DOHH2 (cell line): ENCODE measurements around the gene PML.

ENCODE experiments used
- H3F3A ChIP-seq: fragments of 200-600 bp; sonication (generic), shearing (Covaris generic); 2 replicates; pipeline ENCODE4 v1.6.0; 2016; ENCODE audit warnings: antibody characterized with exemption, mild to moderate bottlenecking; ENCODE audit not compliant: control insufficient read depth, insufficient read depth
- H3K27ac ChIP-seq: fragments of 200-600 bp; sonication (generic); 2 replicates; pipeline ENCODE4 v1.5.1; 2014; ENCODE audit warnings: low read depth, mild to moderate bottlenecking, low read length, moderate library complexity
- H3K27me3 ChIP-seq: fragments of 200-600 bp; sonication (generic); 2 replicates; pipeline ENCODE4 v1.6.1; 2014; ENCODE audit warnings: mild to moderate bottlenecking, low read length, mixed read lengths; ENCODE audit not compliant: control insufficient read depth
- H3K36me3 ChIP-seq: fragments of 200-600 bp; sonication (generic); 2 replicates; pipeline ENCODE4 v1.6.1; 2014; ENCODE audit warnings: mild to moderate bottlenecking, low read length, moderate library complexity, mixed read lengths; ENCODE audit not compliant: control insufficient read depth
- H3K4me1 ChIP-seq: fragments of 200-600 bp; sonication (generic); 2 replicates; pipeline ENCODE4 v1.6.1; 2014; ENCODE audit warnings: mild to moderate bottlenecking, low read length, mixed read lengths; ENCODE audit not compliant: control insufficient read depth
- H3K4me2 ChIP-seq: fragments of 200-600 bp; sonication (generic); 2 replicates; pipeline ENCODE4 v1.6.0; 2014; ENCODE audit warnings: mild to moderate bottlenecking, low read length, moderate library complexity
- H3K4me3 ChIP-seq: fragments of 200-600 bp; sonication (generic); 2 replicates; pipeline ENCODE4 v1.5.1; 2014; ENCODE audit warnings: mild to moderate bottlenecking, low read length, mixed read lengths
- H3K79me2 ChIP-seq: fragments of 200-600 bp; sonication (generic); 2 replicates; pipeline ENCODE4 v1.6.1; 2014; ENCODE audit warnings: mild to moderate bottlenecking, low read length, mixed read lengths; ENCODE audit not compliant: control insufficient read depth
- H3K9me2 ChIP-seq: fragments of 200-600 bp; sonication (generic); replicated peaks from 2 replicates; pipeline ENCODE4 v1.6.1; 2014; ENCODE audit warnings: mild to moderate bottlenecking, low read length, mixed read lengths; ENCODE audit not compliant: control insufficient read depth
- H3K9me3 ChIP-seq: fragments of 200-600 bp; sonication (generic); 2 replicates; pipeline ENCODE4 v1.6.1; 2014; ENCODE audit warnings: antibody characterized with exemption, low read length, mixed read lengths; ENCODE audit not compliant: control insufficient read depth, insufficient read depth
- H4K20me1 ChIP-seq: fragments of 200-600 bp; sonication (generic); 2 replicates; pipeline ENCODE4 v1.6.0; 2014; ENCODE audit warnings: low read depth, mild to moderate bottlenecking, antibody characterized with exemption, low read length, moderate library complexity; ENCODE audit not compliant: control insufficient read depth, insufficient read depth
- CTCF ChIP-seq: fragments of 200-600 bp; sonication (generic); IDR thresholded peaks from one replicate; pipeline ENCODE4 v1.5.1; 2014; ENCODE audit warnings: antibody characterized with exemption, mild to moderate bottlenecking, low read depth, low read length; ENCODE audit not compliant: poor library complexity, severe bottlenecking
- EZH2phosphoT487 ChIP-seq: fragments of 200-600 bp; sonication (generic); IDR thresholded peaks from 2 replicates; pipeline ENCODE4 v1.6.1; 2017; ENCODE audit warnings: borderline replicate concordance, mild to moderate bottlenecking, antibody characterized with exemption, low read length, moderate library complexity, mixed read lengths

PML gene

GRCh38 chr15:73962433-73962832, 32.1 kb upstream of the PML start:
- Histone ChIP-seq H3K9me2 (no peaks in the 10 kb centered on the region), H3K4me1 (peaks cover 38% of the 10 kb centered on the region)

GRCh38 chr15:73964736-73965093, 29.8 kb upstream of the PML start:
- H3K36me3 ChIP-seq = no peaks in the 10 kb centered on the region
- peaks cover 8% of the 10 kb centered on the region for H3K27me3 ChIP-seq
- no peak for TF ChIP-seq EZH2phosphoT487
- peak; percentile 97 for TF ChIP-seq CTCF
- peak overlapping the region; percentile 53 for H3K4me3 ChIP-seq
- no peaks in the 10 kb centered on the region for H3F3A ChIP-seq
- H3K4me2 ChIP-seq = peak overlapping the region; percentile 64
- H3K9me3 ChIP-seq = no peaks in the 10 kb centered on the region
- peaks cover 25% of the 10 kb centered on the region for H3K4me1 ChIP-seq
- H3K79me2 ChIP-seq = no peaks in the 10 kb centered on the region
- H3K27ac ChIP-seq = no peak overlapping the region
- no peaks in the 10 kb centered on the region for H4K20me1 ChIP-seq
- no peaks in the 10 kb centered on the region for H3K9me2 ChIP-seq

More at GRCh38 chr15:73962433-73962832, 32.1 kb upstream of the PML start:
- H3F3A ChIP-seq = peaks cover 2% of the 10 kb centered on the region; the same call in 1 of the 2 replicates
- H3K9me3 ChIP-seq = no peaks in the 10 kb centered on the region
- peaks cover 10% of the 10 kb centered on the region for H3K27me3 ChIP-seq
- no peaks in the 10 kb centered on the region for H3K36me3 ChIP-seq
- no peak overlapping the region for H3K27ac ChIP-seq
- no peaks in the 10 kb centered on the region for H3K79me2 ChIP-seq
- H3K4me2 ChIP-seq = no peak overlapping the region
- TF ChIP-seq EZH2phosphoT487 (no peak), CTCF (no peak)
- H3K4me3 ChIP-seq = no peak overlapping the region
- H4K20me1 ChIP-seq = no peaks in the 10 kb centered on the region

GRCh38 chr15:73965094-73965757, 29.3 kb upstream of the PML start:
- peaks cover 22% of the 10 kb centered on the region for H3K4me1 ChIP-seq
- H3F3A ChIP-seq = no peaks in the 10 kb centered on the region
- peak overlapping the region; percentile 64 for H3K4me2 ChIP-seq
- peak overlapping the region; percentile 53 for H3K4me3 ChIP-seq
- no peaks in the 10 kb centered on the region for H3K9me3 ChIP-seq
- no peak overlapping the region for H3K27ac ChIP-seq
- no peaks in the 10 kb centered on the region for H3K79me2 ChIP-seq
- TF ChIP-seq EZH2phosphoT487 = no peak
- TF ChIP-seq CTCF = peak; percentile 51
- no peaks in the 10 kb centered on the region for H3K9me2 ChIP-seq
- no peaks in the 10 kb centered on the region for H3K36me3 ChIP-seq
- H4K20me1 ChIP-seq = no peaks in the 10 kb centered on the region
- H3K27me3 ChIP-seq = peaks cover 8% of the 10 kb centered on the region
